ENCODE measurements around the gene CANT1.
A peak's percentile ranks its signal among the peaks of the same experiment; 100 is the strongest.
"Not testable (repeated sequence)": the region's sequence is repeated elsewhere in the genome, so short reads cannot be mapped to it uniquely, and the experiment has no call there.

The CANT1 gene

DNA sequence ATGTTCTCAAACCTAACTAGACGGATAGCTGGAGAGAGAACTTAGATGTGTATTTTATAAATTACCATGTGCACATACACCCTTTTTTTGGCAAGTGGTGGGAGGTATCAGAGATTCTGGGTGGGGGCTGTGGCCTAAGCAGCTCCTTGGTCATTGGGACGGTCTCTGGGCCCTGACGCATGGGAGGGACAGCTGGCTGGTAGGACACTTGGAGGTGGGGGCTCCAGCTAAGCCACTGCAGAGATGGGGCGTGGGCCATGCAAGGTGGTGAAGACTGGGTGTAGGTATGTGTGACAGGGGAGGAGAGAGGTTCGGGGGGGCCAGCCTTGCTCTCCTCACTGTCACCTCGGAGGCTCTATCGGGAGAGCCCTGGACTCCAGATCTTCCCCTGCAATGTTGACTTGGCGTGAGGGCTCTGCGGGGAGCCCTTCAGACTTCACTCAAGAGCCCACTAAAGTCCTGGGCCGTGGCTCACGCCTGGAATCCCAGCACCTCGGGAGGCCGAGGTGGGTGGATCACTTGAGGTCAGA, 31.5 kb upstream of the CANT1 start:
- H3K4me1 ChIP-seq (ENCODE audit: control insufficient read depth, insufficient read depth, low read length), result no peaks in the 10 kb centered on the region
- no peak overlapping the region for H3K27ac ChIP-seq (ENCODE audit: low read depth, low read length)
- no peak overlapping the region for H3K9ac ChIP-seq (ENCODE audit: low read length)
- H3K27me3 ChIP-seq (ENCODE audit: control insufficient read depth, insufficient read depth, low read length), result no peaks in the 10 kb centered on the region
- H3K36me3 ChIP-seq (ENCODE audit: control insufficient read depth, insufficient read depth, low read length), result no peaks in the 10 kb centered on the region
- no peak overlapping the region for H3K4me3 ChIP-seq (ENCODE audit: low read length)

- Histone ChIP-seq H3K27ac (ENCODE audit: low read depth, low read length) (no peak overlapping the region), H3K27me3 (ENCODE audit: control insufficient read depth, insufficient read depth, low read length) (no peaks in the 10 kb centered on the region), H3K36me3 (ENCODE audit: control insufficient read depth, insufficient read depth, low read length) (no peaks in the 10 kb centered on the region), H3K9ac (ENCODE audit: low read length) (no peak overlapping the region), H3K4me3 (ENCODE audit: low read length) (no peak overlapping the region), H3K4me1 (ENCODE audit: control insufficient read depth, insufficient read depth, low read length) (no peaks in the 10 kb centered on the region)
Measured at GRCh38 chr17:79039886-79040285, 30.3 kb upstream of the CANT1 start.

GRCh38 chr17:79039171-79039570, 29.6 kb upstream of the CANT1 start:
- Histone ChIP-seq H3K36me3 (ENCODE audit: control insufficient read depth, insufficient read depth, low read length) (no peaks in the 10 kb centered on the region), H3K4me3 (ENCODE audit: low read length) (no peak overlapping the region), H3K9ac (ENCODE audit: low read length) (no peak overlapping the region), H3K27me3 (ENCODE audit: control insufficient read depth, insufficient read depth, low read length) (no peaks in the 10 kb centered on the region), H3K4me1 (ENCODE audit: control insufficient read depth, insufficient read depth, low read length) (peaks cover 3% of the 10 kb centered on the region), H3K27ac (ENCODE audit: low read depth, low read length) (no peak overlapping the region)

DNA sequence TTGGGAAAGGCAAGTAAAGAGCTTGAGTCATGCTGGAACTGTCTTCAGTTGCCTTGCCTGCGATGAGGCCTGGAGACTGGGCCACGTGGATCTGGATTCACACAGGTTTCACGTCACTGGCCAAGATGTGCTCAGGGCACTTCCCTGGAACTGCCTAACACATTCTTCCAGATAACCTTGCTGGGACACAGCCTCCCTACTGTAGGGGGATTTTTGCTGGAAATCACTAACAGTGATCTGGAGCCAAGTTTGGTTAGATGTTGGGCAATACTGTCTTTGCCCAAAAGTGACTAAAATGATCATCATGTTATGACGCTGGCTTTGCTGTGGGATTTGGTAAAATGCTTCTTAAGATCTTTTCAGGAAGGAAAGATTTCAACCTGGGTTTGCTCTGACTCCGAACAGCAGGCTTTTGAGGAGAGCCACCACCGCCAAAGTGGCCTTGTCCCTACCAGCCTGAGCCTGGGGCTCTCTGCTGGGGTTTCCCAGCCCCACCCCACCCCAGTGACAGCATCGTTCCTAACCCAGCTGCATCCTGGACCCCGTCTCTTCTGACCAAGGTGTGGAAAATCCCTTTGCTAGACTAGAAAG, 29.1 kb upstream of the CANT1 start:
- Histone ChIP-seq H3K27ac (ENCODE audit: low read depth, low read length) (no peak overlapping the region), H3K27me3 (ENCODE audit: control insufficient read depth, insufficient read depth, low read length) (no peaks in the 10 kb centered on the region), H3K9ac (ENCODE audit: low read length) (no peak overlapping the region), H3K4me1 (ENCODE audit: control insufficient read depth, insufficient read depth, low read length) (peaks cover 3% of the 10 kb centered on the region), H3K4me3 (ENCODE audit: low read length) (no peak overlapping the region), H3K36me3 (ENCODE audit: control insufficient read depth, insufficient read depth, low read length) (no peaks in the 10 kb centered on the region)

DNA sequence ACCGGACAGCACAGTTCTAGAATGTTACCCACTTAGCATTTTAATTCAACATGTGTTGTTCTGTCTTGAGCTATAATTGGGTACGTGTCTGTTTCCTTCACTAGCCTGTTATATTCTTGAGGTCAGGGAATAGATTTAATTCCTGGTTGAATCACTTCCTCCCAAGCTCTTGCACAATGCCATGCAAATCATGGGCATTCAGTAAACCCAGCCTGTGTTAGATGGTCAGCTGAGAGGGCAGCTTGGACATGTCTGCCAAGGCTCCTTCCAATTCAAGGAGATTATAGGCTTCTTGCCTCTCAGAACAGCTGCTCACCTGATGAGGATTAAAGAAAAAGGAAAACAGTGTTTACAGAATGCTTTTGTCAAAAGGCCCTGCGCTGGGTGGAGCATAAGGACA, 27.0 kb upstream of the CANT1 start:
- no peak overlapping the region for H3K4me3 ChIP-seq (ENCODE audit: low read length)
- peak overlapping the region; percentile 7 for H3K27ac ChIP-seq (ENCODE audit: low read depth, low read length)
- no peaks in the 10 kb centered on the region for H3K36me3 ChIP-seq (ENCODE audit: control insufficient read depth, insufficient read depth, low read length)
- H3K9ac ChIP-seq (ENCODE audit: low read length), result no peak overlapping the region
- peaks cover 3% of the 10 kb centered on the region for H3K4me1 ChIP-seq (ENCODE audit: control insufficient read depth, insufficient read depth, low read length)
- H3K27me3 ChIP-seq (ENCODE audit: control insufficient read depth, insufficient read depth, low read length), result no peaks in the 10 kb centered on the region

- H3K9ac ChIP-seq (ENCODE audit: low read length), result no peak overlapping the region
- no peaks in the 10 kb centered on the region for H3K27me3 ChIP-seq (ENCODE audit: control insufficient read depth, insufficient read depth, low read length)
- H3K36me3 ChIP-seq (ENCODE audit: control insufficient read depth, insufficient read depth, low read length), result no peaks in the 10 kb centered on the region
- peaks cover 3% of the 10 kb centered on the region for H3K4me1 ChIP-seq (ENCODE audit: control insufficient read depth, insufficient read depth, low read length)
- H3K27ac ChIP-seq (ENCODE audit: low read depth, low read length), result no peak overlapping the region
- no peak overlapping the region for H3K4me3 ChIP-seq (ENCODE audit: low read length)
Measured at GRCh38 chr17:79036181-79036580, 26.6 kb upstream of the CANT1 start.

- Histone ChIP-seq H3K4me3 (ENCODE audit: low read length) (no peak overlapping the region), H3K4me1 (ENCODE audit: control insufficient read depth, insufficient read depth, low read length) (peaks cover 3% of the 10 kb centered on the region), H3K27ac (ENCODE audit: low read depth, low read length) (no peak overlapping the region), H3K9ac (ENCODE audit: low read length) (no peak overlapping the region), H3K36me3 (ENCODE audit: control insufficient read depth, insufficient read depth, low read length) (no peaks in the 10 kb centered on the region), H3K27me3 (ENCODE audit: control insufficient read depth, insufficient read depth, low read length) (no peaks in the 10 kb centered on the region)
Measured at GRCh38 chr17:79035686-79036085, 26.1 kb upstream of the CANT1 start.

DNA sequence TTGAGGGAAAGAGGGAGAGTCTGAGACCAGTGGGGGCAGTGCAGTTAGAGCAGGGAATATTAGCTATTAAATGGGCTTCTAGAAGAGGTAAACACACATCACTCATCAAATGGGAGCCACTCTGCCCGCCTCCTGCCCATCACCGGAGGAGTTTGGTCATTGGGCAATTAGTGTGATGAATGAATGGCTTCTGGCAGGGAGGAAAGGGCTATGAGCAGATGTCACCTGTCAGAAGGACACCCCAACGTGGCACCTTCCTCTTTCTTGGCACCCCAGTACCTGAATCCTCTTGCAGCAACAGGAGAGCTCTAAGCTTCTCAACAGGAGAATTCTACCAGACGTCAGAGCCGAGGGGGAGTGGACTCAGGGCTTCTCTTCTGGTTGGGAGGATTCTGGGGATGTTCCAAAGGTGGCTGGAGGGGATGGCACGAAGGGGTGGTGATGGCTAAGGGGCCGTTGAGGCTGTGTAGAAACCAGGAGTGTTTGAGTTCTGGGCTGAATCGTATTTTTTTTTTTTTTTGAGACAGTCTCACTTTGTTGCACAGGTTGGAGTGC, 25.4 kb upstream of the CANT1 start:
- Histone ChIP-seq H3K4me3 (ENCODE audit: low read length) (no peak overlapping the region), H3K4me1 (ENCODE audit: control insufficient read depth, insufficient read depth, low read length) (peaks cover 3% of the 10 kb centered on the region), H3K27me3 (ENCODE audit: control insufficient read depth, insufficient read depth, low read length) (no peaks in the 10 kb centered on the region), H3K36me3 (ENCODE audit: control insufficient read depth, insufficient read depth, low read length) (no peaks in the 10 kb centered on the region), H3K9ac (ENCODE audit: low read length) (no peak overlapping the region), H3K27ac (ENCODE audit: low read depth, low read length) (no peak overlapping the region)

DNA sequence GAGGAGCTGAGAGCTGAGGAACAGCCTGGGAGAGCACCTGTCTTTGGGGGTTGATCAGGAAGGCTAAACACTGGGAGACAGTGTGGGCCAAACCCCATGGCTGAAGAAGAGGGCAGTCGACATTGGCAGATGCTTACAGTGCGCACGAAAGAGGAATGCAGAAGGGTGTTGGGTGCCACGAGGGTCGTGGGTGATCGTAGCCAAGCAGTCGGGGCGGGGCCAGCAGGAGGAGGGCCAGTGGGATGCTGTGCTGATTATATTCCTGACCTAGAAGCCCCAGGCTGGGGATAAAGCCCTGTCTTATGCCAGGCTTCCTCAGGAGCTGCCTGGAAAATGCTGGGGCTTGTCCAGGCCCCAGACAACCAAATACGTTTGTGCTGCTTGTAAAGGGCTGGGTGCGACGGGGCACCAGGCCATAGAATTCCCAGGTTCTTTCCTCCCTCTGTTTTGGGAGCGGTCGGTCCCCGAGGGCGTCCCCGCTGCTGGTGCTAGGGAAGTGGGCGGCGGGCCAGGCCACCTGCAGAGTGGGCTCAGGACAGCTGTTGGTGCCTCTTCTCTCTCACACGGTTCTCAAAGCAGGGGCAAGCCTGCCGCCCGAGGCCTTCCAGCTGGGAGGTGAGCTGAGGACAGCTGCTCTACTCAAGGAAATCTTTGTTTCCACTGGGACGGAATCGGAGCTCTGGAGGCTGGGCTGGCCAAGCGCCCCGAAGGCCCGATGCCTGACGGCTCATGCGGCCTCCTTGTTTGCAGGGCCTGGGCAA, 24.4 kb upstream of the CANT1 start:
- H3K9ac ChIP-seq (ENCODE audit: low read length), result no peak overlapping the region
- H3K4me1 ChIP-seq (ENCODE audit: control insufficient read depth, insufficient read depth, low read length), result peaks cover 3% of the 10 kb centered on the region
- H3K27me3 ChIP-seq (ENCODE audit: control insufficient read depth, insufficient read depth, low read length), result no peaks in the 10 kb centered on the region

DNA sequence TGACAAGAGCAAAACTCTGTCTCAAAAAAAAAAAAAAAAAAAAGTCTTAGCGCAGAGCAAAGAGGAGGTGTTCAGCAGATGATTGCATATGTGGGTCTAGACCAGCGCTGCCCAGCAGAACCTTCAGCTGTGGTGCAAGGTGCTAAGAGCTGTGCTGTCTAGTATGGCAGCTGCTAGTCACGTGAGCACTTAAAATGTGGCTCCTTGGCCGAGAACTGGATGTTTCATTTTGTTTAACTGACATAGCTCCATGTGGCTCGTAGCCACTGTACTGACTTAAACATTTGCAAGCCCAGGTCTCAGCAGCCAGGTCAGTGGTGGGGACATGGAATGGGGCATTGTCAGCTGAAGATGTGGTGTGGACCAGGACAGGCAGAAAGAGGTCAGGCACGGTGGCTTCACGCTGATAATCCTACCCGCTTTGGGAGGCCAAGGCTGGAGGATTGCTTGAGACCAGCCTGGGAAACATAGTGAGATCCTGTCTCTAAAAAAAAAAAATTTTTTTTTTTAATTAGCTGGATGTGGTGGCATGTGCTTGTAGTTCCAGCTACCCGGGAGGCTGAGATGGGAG, 23.6 kb upstream of the CANT1 start:
- H3K36me3 ChIP-seq (ENCODE audit: control insufficient read depth, insufficient read depth, low read length), result no peaks in the 10 kb centered on the region
- H3K27ac ChIP-seq (ENCODE audit: low read depth, low read length), result no peak overlapping the region
- peaks cover 4% of the 10 kb centered on the region for H3K4me1 ChIP-seq (ENCODE audit: control insufficient read depth, insufficient read depth, low read length)
- no peaks in the 10 kb centered on the region for H3K27me3 ChIP-seq (ENCODE audit: control insufficient read depth, insufficient read depth, low read length)
- H3K4me3 ChIP-seq (ENCODE audit: low read length), result no peak overlapping the region
- H3K9ac ChIP-seq (ENCODE audit: low read length), result no peak overlapping the region

More for the DNA sequence above, 24.4 kb upstream of the CANT1 start:
- H3K4me3 ChIP-seq (ENCODE audit: low read length), result no peak overlapping the region
- H3K27ac ChIP-seq (ENCODE audit: low read depth, low read length), result peak overlapping the region; percentile 16
- H3K36me3 ChIP-seq (ENCODE audit: control insufficient read depth, insufficient read depth, low read length), result no peaks in the 10 kb centered on the region

- no peak overlapping the region for H3K27ac ChIP-seq (ENCODE audit: low read depth, low read length)
- H3K27me3 ChIP-seq (ENCODE audit: control insufficient read depth, insufficient read depth, low read length), result no peaks in the 10 kb centered on the region
- H3K4me3 ChIP-seq (ENCODE audit: low read length), result no peak overlapping the region
- H3K4me1 ChIP-seq (ENCODE audit: control insufficient read depth, insufficient read depth, low read length), result peaks cover 13% of the 10 kb centered on the region
- no peaks in the 10 kb centered on the region for H3K36me3 ChIP-seq (ENCODE audit: control insufficient read depth, insufficient read depth, low read length)
- no peak overlapping the region for H3K9ac ChIP-seq (ENCODE audit: low read length)
Measured at GRCh38 chr17:79031996-79032875, 22.7 kb upstream of the CANT1 start.

GRCh38 chr17:79030636-79031035, 21.1 kb upstream of the CANT1 start:
- H3K4me3 ChIP-seq (ENCODE audit: low read length); H3K27me3 ChIP-seq (ENCODE audit: control insufficient read depth, insufficient read depth, low read length); H3K9ac ChIP-seq (ENCODE audit: low read length); H3K27ac ChIP-seq (ENCODE audit: low read depth, low read length); H3K36me3 ChIP-seq (ENCODE audit: control insufficient read depth, insufficient read depth, low read length): not testable (repeated sequence)
- peaks cover 20% of the 10 kb centered on the region for H3K4me1 ChIP-seq (ENCODE audit: control insufficient read depth, insufficient read depth, low read length)

All from rectal smooth muscle tissue (tissue), 1 donor.